Hematopoietic multipotent progenitor cell treated with erythropoietin and hydrocortisone succinate and interleukin-3 and kit ligand, for 4 days (in vitro differentiated cells): ENCODE data around the gene ANKS6.
"Not testable (repeated sequence)": the region's sequence is repeated elsewhere in the genome, so short reads cannot be mapped to it uniquely, and the experiment has no call there.

Experiments
- DNase-seq: peaks from one replicate; pipeline ENCODE4 v3.0.0-alpha.2; 2015

Gene ANKS6

GRCh38 chr9:98694943-98695342 is 101.4 kb downstream of the ANKS6 start:
- no peak for DNase-seq

GRCh38 chr9:98692392-98692791 is 104.0 kb downstream of the ANKS6 start:
- no peak for DNase-seq

- no peak for DNase-seq
These were observed 104.5 kb downstream of the ANKS6 start for GRCh38 chr9:98691890-98692289.

- DNase-seq: no peak
These were observed 105.7 kb downstream of the ANKS6 start for GRCh38 chr9:98690686-98691085.

- no peak for DNase-seq
These were observed 107.5 kb downstream of the ANKS6 start for GRCh38 chr9:98688710-98689495.

- no peak for DNase-seq
These were observed 108.4 kb downstream of the ANKS6 start for GRCh38 chr9:98687911-98688310.

- no peak for DNase-seq
These were observed 109.1 kb downstream of the ANKS6 start for GRCh38 chr9:98686961-98687855.

- DNase-seq: not testable (repeated sequence)
These were observed 111.5 kb downstream of the ANKS6 start for GRCh38 chr9:98684816-98685215.
